Loucy (cell line): Measurements from ENCODE around the gene SNAP23.

ENCODE experiments used
- H2AFZ ChIP-seq: fragments of 200-600 bp; sonication (generic); 2 replicates; pipeline ENCODE4 v1.6.0; 2016; ENCODE audit warnings: antibody characterized with exemption, mild to moderate bottlenecking, low read length, moderate library complexity
- H3F3A ChIP-seq: fragments of 200-600 bp; 2 replicates; pipeline ENCODE4 v1.6.0; 2016; ENCODE audit warnings: antibody characterized with exemption, low read depth, mild to moderate bottlenecking
- H3K27me3 ChIP-seq: fragments of 200-600 bp; sonication (generic); 2 replicates; pipeline ENCODE4 v1.6.1; 2014; ENCODE audit warnings: low read length, mild to moderate bottlenecking; ENCODE audit not compliant: insufficient read depth, poor library complexity, severe bottlenecking
- H3K36me3 ChIP-seq: fragments of 200-600 bp; sonication (generic); 2 replicates; pipeline ENCODE4 v1.6.1; 2016; ENCODE audit warnings: low read length; ENCODE audit not compliant: insufficient read depth
- H3K4me1 ChIP-seq: fragments of 200-600 bp; sonication (generic); 2 replicates; pipeline ENCODE4 v1.5.1; 2014; ENCODE audit warnings: low read length, mild to moderate bottlenecking; ENCODE audit not compliant: insufficient read depth, poor library complexity, severe bottlenecking
- H3K4me2 ChIP-seq: fragments of 200-600 bp; sonication (generic); 2 replicates; pipeline ENCODE4 v1.6.0; 2014; ENCODE audit warnings: antibody characterized with exemption, low read length, low read depth, mild to moderate bottlenecking; ENCODE audit not compliant: poor library complexity, severe bottlenecking
- H3K4me3 ChIP-seq: fragments of 200-600 bp; sonication (generic); 2 replicates; pipeline ENCODE4 v1.5.1; 2014; ENCODE audit warnings: low read length, mild to moderate bottlenecking, mixed read lengths; ENCODE audit not compliant: poor library complexity, severe bottlenecking
- H3K79me2 ChIP-seq: fragments of 200-600 bp; sonication (generic); 2 replicates; pipeline ENCODE4 v1.6.1; 2014; ENCODE audit warnings: low read length; ENCODE audit not compliant: insufficient read depth
- H3K9ac ChIP-seq: fragments of 200-600 bp; sonication (generic); 2 replicates; pipeline ENCODE4 v1.6.0; 2014; ENCODE audit warnings: mild to moderate bottlenecking, low read depth, low read length, moderate library complexity; ENCODE audit not compliant: poor library complexity, severe bottlenecking
- H3K9me2 ChIP-seq: fragments of 200-600 bp; sonication (generic); replicated peaks from 2 replicates; pipeline ENCODE4 v1.6.1; 2016; ENCODE audit warnings: low read depth, low read length, mixed read lengths
- H3K9me3 ChIP-seq: fragments of 200-600 bp; sonication (generic); 2 replicates; pipeline ENCODE4 v1.6.1; 2014; ENCODE audit warnings: mild to moderate bottlenecking, antibody characterized with exemption, low read length, low read depth; ENCODE audit not compliant: insufficient read depth
- H4K20me1 ChIP-seq: fragments of 200-600 bp; sonication (generic); 2 replicates; pipeline ENCODE4 v1.6.0; 2014; ENCODE audit warnings: antibody characterized with exemption, low read length, mild to moderate bottlenecking; ENCODE audit not compliant: insufficient read depth, poor library complexity, severe bottlenecking
- EZH2phosphoT487 ChIP-seq: fragments of 200-600 bp; IDR thresholded peaks from 2 replicates; pipeline ENCODE4 v1.6.1; 2018; ENCODE audit warnings: antibody characterized with exemption, mild to moderate bottlenecking, moderate library complexity, borderline replicate concordance
- TF ChIP-seq, protein P1 (sequence below): fragments of 200-600 bp; sonication (generic); conservative IDR thresholded peaks from 2 replicates; pipeline ENCODE4 v1.5.1; 2014; ENCODE audit warnings: mild to moderate bottlenecking, antibody characterized with exemption, low read length

The SNAP23 gene

DNA sequence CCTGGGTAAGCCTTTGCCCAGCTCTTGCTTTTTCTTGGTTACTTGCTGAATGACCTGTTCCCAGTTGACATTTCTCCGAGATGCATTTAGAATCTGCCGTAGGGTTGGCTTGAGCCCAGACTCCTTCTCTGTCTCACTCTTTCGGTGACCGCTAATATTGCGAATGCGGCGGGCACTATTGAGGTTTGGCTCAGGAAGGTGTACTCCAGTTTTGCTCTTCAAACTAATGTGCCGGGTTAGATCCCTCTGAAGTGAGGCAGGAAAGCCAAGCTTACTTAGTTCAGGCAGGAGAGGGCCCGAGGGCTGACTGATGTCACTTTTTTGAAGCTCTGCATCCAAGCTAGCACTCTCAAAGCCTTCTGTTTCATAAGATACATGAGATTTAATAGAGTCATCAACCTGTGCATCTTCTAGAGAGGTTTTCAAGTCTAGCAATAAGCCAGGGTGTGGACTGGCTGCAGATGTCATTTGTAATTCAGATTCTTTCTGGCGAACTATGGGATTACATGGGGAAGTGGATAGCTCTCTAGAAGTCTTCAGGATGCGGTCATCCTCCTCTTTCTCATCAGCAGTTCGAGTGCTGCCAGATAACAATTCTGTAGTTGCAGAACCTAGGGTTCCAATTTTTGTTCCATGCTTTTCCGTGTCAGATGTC, 45.5 kb upstream of the SNAP23 start:
- Histone ChIP-seq H3K4me3 (no peak overlapping the region), H3K27me3 (no peaks in the 10 kb centered on the region), H3K4me2 (no peak overlapping the region), H3K9me2 (no peaks in the 10 kb centered on the region), H3K9me3 (no peaks in the 10 kb centered on the region), H2AFZ (no peak overlapping the region), H4K20me1 (no peaks in the 10 kb centered on the region), H3K36me3 (peaks cover 69% of the 10 kb centered on the region; the same call in 1 of the 2 replicates), H3K4me1 (no peaks in the 10 kb centered on the region), H3K79me2 (no peaks in the 10 kb centered on the region), H3K9ac (no peak overlapping the region), H3F3A (no peaks in the 10 kb centered on the region)
- no peak for TF ChIP-seq EZH2phosphoT487
- TF ChIP-seq, protein P1, sequence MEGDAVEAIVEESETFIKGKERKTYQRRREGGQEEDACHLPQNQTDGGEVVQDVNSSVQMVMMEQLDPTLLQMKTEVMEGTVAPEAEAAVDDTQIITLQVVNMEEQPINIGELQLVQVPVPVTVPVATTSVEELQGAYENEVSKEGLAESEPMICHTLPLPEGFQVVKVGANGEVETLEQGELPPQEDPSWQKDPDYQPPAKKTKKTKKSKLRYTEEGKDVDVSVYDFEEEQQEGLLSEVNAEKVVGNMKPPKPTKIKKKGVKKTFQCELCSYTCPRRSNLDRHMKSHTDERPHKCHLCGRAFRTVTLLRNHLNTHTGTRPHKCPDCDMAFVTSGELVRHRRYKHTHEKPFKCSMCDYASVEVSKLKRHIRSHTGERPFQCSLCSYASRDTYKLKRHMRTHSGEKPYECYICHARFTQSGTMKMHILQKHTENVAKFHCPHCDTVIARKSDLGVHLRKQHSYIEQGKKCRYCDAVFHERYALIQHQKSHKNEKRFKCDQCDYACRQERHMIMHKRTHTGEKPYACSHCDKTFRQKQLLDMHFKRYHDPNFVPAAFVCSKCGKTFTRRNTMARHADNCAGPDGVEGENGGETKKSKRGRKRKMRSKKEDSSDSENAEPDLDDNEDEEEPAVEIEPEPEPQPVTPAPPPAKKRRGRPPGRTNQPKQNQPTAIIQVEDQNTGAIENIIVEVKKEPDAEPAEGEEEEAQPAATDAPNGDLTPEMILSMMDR = no peak

DNA sequence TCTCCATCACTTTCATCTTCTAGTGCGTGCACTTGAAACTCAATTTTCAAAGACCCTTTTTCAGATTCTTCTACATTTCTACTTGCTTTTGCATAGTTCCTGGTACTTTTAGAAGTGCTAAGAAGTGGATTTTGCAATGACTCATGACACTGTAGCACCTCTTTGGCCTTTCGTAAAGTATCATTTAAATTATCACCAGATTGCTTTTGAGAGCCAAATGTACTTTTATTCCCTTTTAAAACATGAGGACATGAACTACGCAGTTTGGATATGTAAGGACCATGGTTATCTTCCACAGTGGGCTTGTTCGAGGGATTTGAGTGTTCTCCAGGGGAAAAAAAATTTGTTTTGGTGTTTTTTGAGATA, 45.0 kb upstream of the SNAP23 start:
- peaks cover 64% of the 10 kb centered on the region; the same call in 1 of the 2 replicates for H3K36me3 ChIP-seq
- H4K20me1 ChIP-seq = no peaks in the 10 kb centered on the region
- H3K4me3 ChIP-seq = no peak overlapping the region
- no peak overlapping the region for H3K4me2 ChIP-seq
- H3K9me2 ChIP-seq = no peaks in the 10 kb centered on the region
- H3K9me3 ChIP-seq = no peaks in the 10 kb centered on the region
- no peak overlapping the region for H3K9ac ChIP-seq
- TF ChIP-seq, protein P1 = no peak
- no peak for TF ChIP-seq EZH2phosphoT487
- no peak overlapping the region for H2AFZ ChIP-seq
- no peaks in the 10 kb centered on the region for H3K27me3 ChIP-seq
- H3K4me1 ChIP-seq = no peaks in the 10 kb centered on the region
- no peaks in the 10 kb centered on the region for H3F3A ChIP-seq
- no peaks in the 10 kb centered on the region for H3K79me2 ChIP-seq

DNA sequence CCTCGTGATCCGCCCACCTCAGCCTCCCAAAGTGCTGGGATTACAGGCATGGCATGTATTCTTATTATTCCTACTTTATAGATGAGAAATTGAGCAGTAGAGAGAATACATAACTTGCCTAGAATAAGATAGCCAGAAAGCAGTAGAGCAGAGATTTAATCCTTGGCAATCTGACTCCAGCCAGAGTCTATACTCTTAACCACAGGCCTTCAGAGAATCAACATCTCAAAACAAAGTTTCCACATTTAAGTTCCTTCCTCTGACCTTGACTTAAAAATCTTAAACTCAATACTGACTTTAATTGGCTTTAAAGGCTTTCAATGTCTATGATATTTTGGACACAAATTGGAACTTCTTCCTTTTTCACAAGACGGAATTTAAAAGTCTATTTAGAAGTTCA, 41.6 kb upstream of the SNAP23 start:
- H3K9ac ChIP-seq = no peak overlapping the region
- H2AFZ ChIP-seq = no peak overlapping the region
- no peaks in the 10 kb centered on the region for H3K4me1 ChIP-seq
- no peaks in the 10 kb centered on the region for H3K27me3 ChIP-seq
- no peak overlapping the region for H3K4me3 ChIP-seq
- TF ChIP-seq EZH2phosphoT487 = no peak
- TF ChIP-seq, protein P1 = no peak
- no peak overlapping the region for H3K4me2 ChIP-seq
- H3F3A ChIP-seq = no peaks in the 10 kb centered on the region
- no peaks in the 10 kb centered on the region for H3K9me3 ChIP-seq
- H3K79me2 ChIP-seq = peaks cover under 1% of the 10 kb centered on the region; the same call in 1 of the 2 replicates
- no peaks in the 10 kb centered on the region for H3K9me2 ChIP-seq
- H4K20me1 ChIP-seq = no peaks in the 10 kb centered on the region
- peaks cover 36% of the 10 kb centered on the region; the same call in 1 of the 2 replicates for H3K36me3 ChIP-seq
